ENCODE measurements around the gene JCAD.
"Not testable (repeated sequence)": the region's sequence is repeated elsewhere in the genome, so short reads cannot be mapped to it uniquely, and the experiment has no call there.

JCAD gene

GRCh38 chr10:29994811-29995210 is 64.6 kb downstream of the JCAD start:
- DNase-seq = no peak

DNA sequence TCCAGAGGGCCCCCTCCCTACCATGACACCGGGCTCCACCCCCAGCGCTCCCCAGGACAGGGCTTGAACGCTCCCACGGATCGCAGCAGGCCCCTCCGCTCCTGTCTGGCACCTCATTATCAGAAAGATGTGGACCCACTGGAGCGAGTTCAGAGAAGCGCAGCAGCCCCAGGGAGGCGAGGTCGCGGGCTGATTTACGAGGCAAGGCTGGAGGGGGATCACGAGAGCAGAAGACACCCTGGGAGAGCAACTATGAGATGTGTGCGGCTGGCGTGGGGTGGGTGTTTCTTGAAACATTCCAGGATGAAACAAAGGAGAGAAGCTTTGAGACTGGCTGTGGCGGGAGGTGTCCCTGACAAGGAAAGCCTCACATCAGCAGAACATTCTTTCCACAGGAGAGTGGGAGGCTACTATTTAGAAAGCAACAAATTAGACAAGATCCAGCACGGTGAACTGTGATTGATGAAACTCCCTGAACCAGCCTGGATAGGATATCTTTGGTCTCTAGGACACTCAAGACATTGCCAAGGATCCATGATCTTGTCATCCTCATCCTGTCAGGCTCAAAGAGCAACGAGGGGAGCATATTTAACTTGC is 66.0 kb downstream of the JCAD start:
- DNase-seq = no peak

DNA sequence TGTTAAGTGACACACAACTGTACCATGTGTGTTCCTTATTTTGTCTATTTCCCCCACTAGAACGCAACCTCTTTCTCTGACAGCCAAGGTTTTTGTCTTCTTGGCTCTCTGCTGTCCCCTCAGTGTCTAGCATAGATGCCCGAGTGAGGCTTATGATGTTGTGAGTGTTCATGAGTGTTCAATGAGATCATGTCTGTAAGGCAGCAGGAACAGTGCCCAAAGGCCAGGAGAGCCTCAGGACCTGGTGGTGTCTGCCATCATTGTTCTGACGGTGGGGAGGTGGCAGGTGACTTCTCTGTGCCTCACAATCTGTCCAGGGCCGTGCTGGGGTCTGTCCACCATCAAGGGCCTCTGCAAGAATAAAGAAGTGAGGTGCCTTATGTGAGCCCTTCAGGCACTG is 66.5 kb downstream of the JCAD start:
- DNase-seq = no peak

DNA sequence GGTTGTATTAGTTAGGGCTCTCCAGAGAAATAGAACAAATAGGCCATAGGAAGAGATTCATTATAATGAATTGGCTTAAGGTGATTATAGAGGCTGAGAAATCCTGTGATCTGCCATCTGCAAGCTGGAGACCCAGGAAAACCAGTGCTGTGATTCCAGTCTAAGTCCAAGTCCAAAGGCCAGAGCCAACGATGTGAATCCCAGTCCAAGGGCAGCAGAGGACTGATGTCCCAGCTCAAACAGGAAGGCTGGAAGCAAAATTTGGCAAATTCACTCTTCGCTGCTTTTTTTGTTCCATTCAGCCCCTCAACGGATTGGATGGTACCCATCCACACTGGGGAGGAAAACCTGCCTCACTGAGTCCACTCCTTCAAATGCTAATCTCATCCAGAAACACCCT is 68.0 kb downstream of the JCAD start:
- no peak for DNase-seq

DNA sequence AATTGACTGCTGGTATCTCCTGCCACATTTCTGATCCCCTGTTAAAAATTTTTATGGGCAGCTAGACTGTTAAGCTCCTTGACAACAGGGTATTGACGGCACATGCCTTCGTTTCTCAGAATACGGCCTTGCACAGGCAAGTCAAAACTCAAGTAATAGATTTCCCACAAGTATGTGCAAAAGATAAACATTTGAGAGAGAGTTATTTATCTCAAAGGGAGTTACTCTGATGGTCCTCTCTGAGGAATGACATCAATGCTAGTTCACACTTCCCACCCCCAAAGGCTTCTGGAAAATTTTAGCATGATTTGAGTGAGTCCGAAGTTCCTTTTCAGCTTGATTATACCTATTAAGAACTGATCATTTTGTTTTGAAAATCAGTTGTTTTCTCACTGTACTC is 71.9 kb downstream of the JCAD start:
- DNase-seq = no peak

- DNase-seq = no peak
These were observed 76.3 kb downstream of the JCAD start for GRCh38 chr10:29982997-29983648.

- DNase-seq = no peak
These were observed 77.9 kb downstream of the JCAD start for GRCh38 chr10:29981510-29981909.

DNA sequence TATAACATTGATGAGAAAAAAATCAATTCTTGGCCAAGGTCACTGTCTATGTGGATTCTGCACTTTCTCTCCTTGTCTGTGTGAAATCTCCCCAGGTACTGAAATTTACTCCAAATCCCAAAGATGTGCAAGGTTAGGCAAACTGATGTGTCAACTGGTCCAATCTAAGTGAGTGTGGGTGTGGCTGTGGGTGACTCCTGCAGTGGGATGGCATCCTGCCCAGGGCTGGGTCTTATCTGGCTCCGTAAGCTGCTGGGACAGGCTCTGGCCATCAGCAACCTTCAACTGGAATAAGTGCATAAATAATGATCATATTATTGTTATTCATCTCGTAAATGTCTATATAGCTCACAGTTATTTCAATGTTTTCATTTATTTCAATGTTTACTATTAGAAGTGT is 79.3 kb downstream of the JCAD start:
- no peak for DNase-seq

DNA sequence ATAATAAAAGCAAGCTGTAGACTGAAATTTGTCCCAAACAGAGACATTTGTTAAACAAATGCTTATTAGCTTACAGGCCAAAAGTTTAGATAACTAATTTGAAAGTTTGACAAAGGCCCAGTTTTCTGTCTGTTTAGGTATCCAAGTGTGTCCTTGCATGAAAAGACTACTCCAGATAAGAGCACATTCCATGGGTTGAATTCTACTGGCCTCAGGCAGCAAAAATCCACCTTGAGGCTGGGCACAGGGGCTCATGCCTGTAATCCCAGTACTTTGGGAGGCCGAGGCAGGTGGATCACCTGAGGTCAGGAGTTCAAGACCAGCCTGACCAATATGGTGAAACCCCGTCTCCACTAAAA is 80.0 kb downstream of the JCAD start:
- not testable (repeated sequence) for DNase-seq

DNA sequence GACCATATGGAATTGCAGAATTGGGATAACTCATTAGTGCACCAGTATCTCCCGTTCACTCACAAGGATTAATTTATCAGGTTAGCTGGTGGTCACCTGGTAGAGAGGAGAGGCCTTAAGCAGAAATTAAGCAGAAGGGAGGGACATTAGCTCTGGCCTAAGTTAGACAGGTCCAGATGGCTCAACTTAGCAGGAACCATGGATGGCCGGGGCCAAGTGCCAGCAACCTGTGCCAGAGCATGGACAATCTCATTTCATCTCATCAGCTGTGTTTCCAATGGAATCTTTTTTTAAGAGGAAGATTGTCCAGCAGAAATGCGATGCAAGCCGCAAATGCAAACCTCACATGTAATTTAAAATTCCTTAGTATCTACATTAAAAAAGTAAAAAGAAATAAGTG is 82.2 kb downstream of the JCAD start:
- no peak for DNase-seq

DNA sequence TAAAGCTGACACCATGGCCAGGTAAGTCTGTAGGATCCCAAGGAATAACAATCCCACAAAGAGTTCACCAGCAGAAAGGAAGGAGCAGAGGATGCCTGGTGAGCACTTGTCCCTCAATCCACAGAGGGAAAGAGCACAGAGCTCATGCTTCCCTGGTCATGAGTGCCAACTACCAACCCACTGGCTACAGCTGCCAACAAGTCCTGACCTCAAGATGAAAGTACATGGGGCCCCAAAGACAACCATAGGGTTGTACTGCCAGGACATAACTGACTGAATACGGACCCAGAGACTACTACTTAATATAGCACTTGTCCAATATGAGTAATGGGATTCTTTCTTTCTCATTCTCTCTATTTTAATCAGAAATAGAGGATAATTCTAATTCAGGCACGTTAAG is 83.3 kb downstream of the JCAD start:
- DNase-seq = no peak

DNA sequence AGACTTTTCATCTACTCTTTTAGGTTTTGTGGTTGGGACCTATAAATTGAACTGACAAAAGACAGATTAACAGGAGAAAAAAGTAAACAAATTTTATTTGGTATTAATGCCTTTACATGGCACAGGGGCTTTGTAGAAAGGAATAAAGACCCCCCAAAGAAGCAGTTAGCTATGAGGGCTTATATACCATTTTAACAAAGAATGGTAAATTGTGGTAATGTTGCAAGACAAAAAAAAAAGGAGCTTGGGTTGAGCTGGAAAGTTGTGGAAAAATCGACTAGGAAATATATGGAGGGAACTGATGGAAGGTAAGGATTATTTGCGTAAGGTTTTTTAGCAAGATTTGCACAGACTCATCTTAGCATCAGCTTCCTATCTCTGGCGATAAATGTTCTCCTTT is 84.6 kb downstream of the JCAD start:
- DNase-seq = no peak

- DNase-seq = no peak
These were observed 85.5 kb downstream of the JCAD start for GRCh38 chr10:29973921-29974320.

DNA sequence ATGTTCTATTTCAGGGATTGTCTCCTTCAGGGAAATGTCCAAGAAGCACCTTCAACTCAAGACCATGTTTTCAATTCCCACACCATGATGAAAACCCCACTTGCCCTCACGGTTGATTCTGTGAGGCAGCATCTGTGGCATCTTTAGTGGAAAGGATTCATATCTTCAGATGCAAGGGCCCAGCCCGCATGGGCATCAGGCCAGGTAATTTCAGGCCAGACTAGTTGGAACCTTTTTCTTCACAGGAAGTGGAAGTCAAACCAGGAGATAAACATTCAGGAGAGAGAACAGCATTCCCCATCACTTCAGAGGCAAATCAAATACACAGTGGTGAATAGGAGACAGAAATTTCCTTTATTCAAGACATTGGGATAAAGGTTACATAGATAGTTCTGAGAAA is 88.8 kb downstream of the JCAD start:
- DNase-seq = no peak

GRCh38 chr10:29970012-29970396 is 89.4 kb downstream of the JCAD start:
- no peak for DNase-seq

- DNase-seq = no peak
These were observed 90.0 kb downstream of the JCAD start for GRCh38 chr10:29969255-29970011.

DNA sequence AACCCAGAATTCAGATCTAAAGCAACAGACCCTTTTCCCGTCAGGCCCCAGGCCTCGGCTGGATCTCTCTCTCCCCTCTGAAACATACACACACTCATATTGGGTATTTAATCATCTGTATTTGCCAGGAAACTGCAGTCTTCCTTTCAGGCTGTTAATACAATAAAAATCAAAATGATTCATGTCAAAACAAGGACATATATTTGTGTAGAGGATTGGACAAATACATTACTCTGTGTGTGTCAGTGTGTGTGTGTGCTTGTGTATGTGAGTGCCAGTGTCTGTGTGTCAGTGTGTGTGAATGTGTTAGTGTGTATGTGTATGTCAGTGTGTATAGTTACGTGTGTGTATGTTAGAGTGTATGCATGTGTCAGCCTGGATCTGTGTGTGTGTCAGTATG is 90.8 kb downstream of the JCAD start:
- DNase-seq = no peak

DNA sequence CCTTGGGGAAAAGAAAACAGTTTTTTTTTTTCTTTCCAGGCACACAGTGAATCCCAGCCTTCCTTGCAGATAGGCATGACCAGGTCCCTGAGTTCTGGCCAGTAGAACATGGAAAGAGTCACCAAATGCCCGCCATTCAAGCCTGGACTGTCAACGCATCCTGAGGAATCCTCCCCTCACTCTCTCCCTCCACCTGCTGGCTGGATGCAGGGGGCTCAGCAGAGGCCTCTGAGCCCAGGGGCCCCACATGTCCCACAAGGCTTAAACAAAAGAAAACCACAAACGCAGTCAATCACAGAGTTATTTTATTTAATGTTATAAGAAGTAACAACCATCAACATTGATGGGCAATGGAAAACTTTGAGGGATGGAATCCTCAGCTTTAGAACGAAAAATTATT is 93.1 kb downstream of the JCAD start:
- no peak for DNase-seq
